Activated naive CD8-positive, alpha-beta T cell (primary cell): ENCODE measurements around the gene ZNF93.
"Not testable (repeated sequence)": the region's sequence is repeated elsewhere in the genome, so short reads cannot be mapped to it uniquely, and the experiment has no call there.

Source experiments
- H3K27ac Mint-ChIP-seq: one replicate; pipeline ENCODE4 v1.8.0; 2021; ENCODE audit warnings: mixed read lengths
- H3K27me3 Mint-ChIP-seq: one replicate; pipeline ENCODE4 v1.8.0; 2021; ENCODE audit warnings: mixed read lengths
- H3K36me3 Mint-ChIP-seq: one replicate; pipeline ENCODE4 v1.8.0; 2021; ENCODE audit warnings: mixed read lengths
- H3K4me1 Mint-ChIP-seq: one replicate; pipeline ENCODE4 v1.8.0; 2021; ENCODE audit warnings: low read depth, mixed read lengths
- H3K4me3 Mint-ChIP-seq: one replicate; pipeline ENCODE4 v1.8.0; 2021; ENCODE audit warnings: mild to moderate bottlenecking, mixed read lengths
- H3K9me3 Mint-ChIP-seq: one replicate; pipeline ENCODE4 v1.8.0; 2021; ENCODE audit warnings: low read depth, mixed read lengths

ZNF93 gene

DNA sequence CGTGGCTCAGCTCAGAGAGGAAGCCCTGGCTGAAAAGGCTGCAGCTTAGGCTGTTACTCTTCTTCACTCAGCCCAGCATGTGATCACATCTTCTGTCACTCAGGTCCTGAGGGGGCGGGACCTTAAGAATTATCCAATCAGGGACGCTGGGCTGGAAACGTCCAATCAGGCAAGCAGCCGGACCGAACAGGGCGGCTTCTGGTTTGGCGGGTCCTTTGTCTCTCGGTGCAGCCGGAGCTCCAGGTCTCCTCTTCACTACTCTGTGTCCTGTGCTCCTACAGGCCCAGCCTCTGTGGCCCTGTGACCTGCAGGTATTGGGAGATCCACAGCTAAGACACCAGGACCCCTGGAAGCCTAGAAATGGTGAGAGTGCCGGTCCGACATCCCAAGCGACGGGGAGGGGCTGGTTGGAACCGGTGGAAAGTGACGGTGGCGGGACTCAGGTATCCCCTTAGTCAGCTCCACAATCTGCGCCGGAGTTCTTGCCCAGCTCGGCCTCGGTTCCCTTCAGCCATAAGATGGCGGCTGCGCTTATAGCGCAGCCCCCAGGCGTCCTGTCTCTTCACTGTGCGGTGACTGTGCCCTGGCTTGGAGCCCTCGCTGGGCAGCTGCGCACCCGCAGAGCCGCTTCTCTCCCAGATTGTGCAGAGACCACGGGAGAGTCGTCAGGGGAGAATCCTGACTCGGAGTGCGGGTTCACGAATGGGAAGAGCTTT, at the start of gene ZNF93:
Gene ZNF93, plus strand, starts transcription at position 218 of the 716 bp plus-strand sequence. Its CDS starts 143 bp downstream, at position 361.
- peak within 1 kb of the TSS; percentile 93 for H3K4me3 Mint-ChIP-seq
- peaks cover 31% of the 10 kb centered on the region for H3K4me1 Mint-ChIP-seq
- H3K36me3 Mint-ChIP-seq, result peaks cover 16% of the 10 kb centered on the region
- peak within 1 kb of the TSS; percentile 92 for H3K27ac Mint-ChIP-seq
- no peaks in the 10 kb centered on the region for H3K27me3 Mint-ChIP-seq
- peaks cover 28% of the 10 kb centered on the region for H3K9me3 Mint-ChIP-seq

- H3K4me3 Mint-ChIP-seq, H3K36me3 Mint-ChIP-seq, H3K27me3 Mint-ChIP-seq, H3K4me1 Mint-ChIP-seq, H3K9me3 Mint-ChIP-seq, H3K27ac Mint-ChIP-seq: not testable (repeated sequence)
These were observed 49.0 kb upstream of the ZNF93 start for GRCh38 chr19:19851740-19852139.

DNA sequence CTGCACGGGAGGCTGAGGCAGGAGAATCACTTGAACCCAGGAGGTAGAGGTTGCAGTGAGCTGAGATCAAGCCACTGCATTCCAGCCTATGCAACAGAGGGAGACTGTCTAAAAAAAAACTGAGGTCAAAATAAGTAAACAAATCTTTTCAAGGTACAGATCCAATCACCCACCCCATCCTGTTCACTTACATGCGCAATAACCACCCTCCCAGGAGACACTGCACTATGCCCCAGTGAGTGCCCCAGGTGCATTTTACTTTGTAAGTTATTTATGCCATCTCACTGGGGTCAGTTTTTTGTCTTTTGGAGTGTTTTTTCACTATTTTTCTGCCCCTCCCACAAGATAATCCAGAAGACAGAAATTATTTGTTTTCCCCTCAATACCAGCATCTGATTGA, 42.0 kb upstream of the ZNF93 start:
- Mint-ChIP-seq H3K4me3 (no peak overlapping the region), H3K36me3 (peaks cover 13% of the 10 kb centered on the region), H3K4me1 (peaks cover 11% of the 10 kb centered on the region), H3K27ac (no peak overlapping the region), H3K9me3 (no peaks in the 10 kb centered on the region), H3K27me3 (no peaks in the 10 kb centered on the region)

DNA sequence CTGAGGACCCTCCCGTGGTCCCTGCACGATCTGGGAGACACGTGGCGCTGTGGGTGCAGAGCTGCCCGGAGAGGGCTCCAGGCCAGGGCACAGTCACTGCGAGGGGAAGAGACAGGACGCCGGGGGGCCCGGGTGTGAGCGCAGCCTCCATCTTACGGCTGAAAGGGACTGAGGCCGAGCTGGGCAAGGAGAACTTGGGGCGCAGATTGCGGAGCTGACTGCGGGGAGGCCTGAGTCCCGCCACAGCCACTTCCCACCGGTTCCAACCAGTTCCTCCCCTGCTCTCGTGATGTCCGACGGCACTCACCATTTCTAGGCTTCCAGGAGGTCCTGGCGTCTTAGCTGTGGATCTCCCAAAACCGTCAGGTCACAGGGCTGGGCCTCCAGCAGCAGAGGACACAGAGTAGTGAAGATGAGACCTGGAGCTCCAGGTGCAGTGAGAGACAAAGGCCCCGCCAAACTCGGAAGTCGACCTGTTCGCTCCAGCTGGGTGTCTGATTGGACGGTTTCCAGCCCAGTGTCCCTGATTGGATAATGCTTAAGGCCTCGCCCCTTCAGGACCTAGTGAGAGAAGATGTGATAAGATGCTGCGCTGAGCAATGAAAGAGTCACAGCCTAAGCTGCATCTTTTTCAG, 39.9 kb upstream of the ZNF93 start:
- peak overlapping the region; percentile 84 for H3K4me3 Mint-ChIP-seq
- H3K27me3 Mint-ChIP-seq, result no peaks in the 10 kb centered on the region
- peaks cover 4% of the 10 kb centered on the region for H3K4me1 Mint-ChIP-seq
- H3K27ac Mint-ChIP-seq, result no peak overlapping the region
- peaks cover 6% of the 10 kb centered on the region for H3K36me3 Mint-ChIP-seq
- no peaks in the 10 kb centered on the region for H3K9me3 Mint-ChIP-seq

DNA sequence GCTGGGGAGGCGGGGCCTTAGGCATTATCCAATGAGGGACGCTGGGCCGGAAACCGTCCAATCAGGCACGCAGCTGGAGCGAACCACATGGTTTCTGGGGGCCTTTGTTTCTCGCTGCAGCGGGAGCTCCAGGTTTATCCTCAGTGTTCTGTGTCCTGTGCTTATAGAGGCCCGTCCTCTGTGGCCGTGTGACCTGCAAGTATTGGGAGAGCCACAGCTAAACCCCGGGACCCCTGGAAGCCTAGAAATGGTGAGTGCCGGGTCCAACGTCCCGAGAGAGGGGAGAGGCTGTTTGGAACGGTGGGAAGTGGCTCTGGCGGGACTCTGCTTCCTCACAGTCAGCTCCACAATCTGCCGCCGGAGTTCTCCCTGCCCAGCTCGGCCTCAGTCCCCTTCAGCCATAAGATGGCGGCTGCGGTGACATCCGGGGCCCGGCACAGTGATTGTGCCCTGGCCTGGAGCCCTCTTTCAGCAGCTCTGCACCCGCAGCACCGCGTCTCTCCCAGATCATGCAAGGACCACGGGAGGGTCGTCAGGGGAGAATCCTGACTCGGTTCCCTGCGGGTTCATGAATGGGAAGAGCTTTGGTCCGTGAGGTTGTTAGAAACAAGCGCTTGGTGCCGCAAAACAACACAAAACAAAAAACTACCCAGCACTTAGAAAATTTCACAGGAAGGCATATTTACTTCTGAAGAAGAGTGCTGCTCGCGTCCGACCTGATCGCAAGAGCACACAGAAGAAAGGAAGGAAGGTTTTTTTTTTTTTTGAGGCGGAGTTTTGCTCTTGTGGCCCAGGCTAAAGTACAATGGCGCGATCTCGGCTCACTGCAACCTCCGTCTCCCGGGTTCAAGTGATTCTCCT, 34.8 kb upstream of the ZNF93 start, which contains the start of gene ZNF253:
Gene ZNF253, plus strand, starts transcription at position 133 of the 861 bp plus-strand sequence. Its CDS starts 115 bp downstream, at position 248.
- Mint-ChIP-seq H3K4me3 (peak within 1 kb of the TSS; percentile 100), H3K27me3 (no peaks in the 10 kb centered on the region), H3K36me3 (no peaks in the 10 kb centered on the region), H3K4me1 (peaks cover 33% of the 10 kb centered on the region), H3K9me3 (no peaks in the 10 kb centered on the region), H3K27ac (peak within 1 kb of the TSS; percentile 98)

DNA sequence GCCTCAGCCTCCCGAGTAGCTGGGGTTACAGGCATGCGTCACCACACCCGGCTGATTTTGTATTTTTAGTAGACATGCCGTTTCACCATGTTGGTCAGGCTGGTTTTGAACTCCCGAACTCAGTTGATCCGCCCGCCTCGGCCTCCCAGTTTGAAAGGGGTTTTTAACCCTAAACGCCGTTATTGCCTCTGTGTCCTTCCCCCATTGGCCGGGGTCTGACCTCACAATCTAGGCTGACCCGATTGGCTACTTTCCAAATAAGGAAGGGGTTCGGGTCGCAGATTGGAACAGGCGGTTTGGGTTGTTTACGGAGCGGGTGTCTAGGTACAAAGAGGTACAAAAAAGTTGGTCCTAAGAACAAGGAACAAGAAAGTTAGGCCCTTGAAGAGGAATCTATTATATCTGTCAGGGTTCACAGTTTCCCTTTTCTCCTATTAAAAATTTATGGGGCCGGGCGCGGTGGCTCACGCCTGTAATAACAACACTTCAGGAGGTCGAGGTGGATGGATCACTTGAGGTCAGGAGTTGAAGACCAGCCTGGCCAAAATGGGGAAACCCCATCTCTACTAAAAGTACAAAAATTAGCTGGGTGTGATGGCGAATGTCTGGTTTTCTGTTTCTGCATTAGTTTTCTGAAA, 34.0 kb upstream of the ZNF93 start:
- Mint-ChIP-seq H3K27ac (peak overlapping the region; percentile 98), H3K36me3 (peaks cover 3% of the 10 kb centered on the region), H3K9me3 (no peaks in the 10 kb centered on the region), H3K4me1 (peaks cover 38% of the 10 kb centered on the region), H3K27me3 (no peaks in the 10 kb centered on the region), H3K4me3 (peak overlapping the region; percentile 100)

GRCh38 chr19:19870086-19870485, 30.7 kb upstream of the ZNF93 start:
- not testable (repeated sequence) for H3K27me3 Mint-ChIP-seq, H3K27ac Mint-ChIP-seq, H3K36me3 Mint-ChIP-seq, H3K4me3 Mint-ChIP-seq, H3K9me3 Mint-ChIP-seq
- peaks cover 55% of the 10 kb centered on the region for H3K4me1 Mint-ChIP-seq

GRCh38 chr19:19871932-19872331, 28.8 kb upstream of the ZNF93 start:
- H3K4me3 Mint-ChIP-seq, result no peak overlapping the region
- peaks cover 53% of the 10 kb centered on the region for H3K4me1 Mint-ChIP-seq
- peak overlapping the region; percentile 72 for H3K27ac Mint-ChIP-seq
- H3K36me3 Mint-ChIP-seq, result peaks cover 12% of the 10 kb centered on the region
- no peaks in the 10 kb centered on the region for H3K9me3 Mint-ChIP-seq
- no peaks in the 10 kb centered on the region for H3K27me3 Mint-ChIP-seq

DNA sequence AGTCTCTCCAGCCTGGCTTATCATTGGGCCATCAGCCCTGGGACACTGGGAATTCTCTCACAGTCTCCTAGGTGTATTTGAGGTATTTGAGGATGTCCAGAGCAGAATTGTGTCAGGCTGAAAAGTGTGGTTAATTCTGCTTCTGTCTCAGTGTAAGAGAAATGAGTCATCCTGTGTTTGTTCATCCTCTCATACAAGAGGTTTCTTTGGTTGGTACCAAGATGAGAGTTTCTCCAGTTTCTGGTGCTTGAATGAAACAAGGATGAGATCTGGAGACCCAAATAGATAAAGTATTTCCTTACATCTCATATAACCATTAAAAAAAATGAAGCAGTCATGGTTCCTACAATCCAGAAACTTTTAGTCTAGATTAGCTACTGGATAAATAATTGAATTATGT, 27.4 kb upstream of the ZNF93 start:
- H3K27me3 Mint-ChIP-seq, result no peaks in the 10 kb centered on the region
- no peak overlapping the region for H3K27ac Mint-ChIP-seq
- no peak overlapping the region for H3K4me3 Mint-ChIP-seq
- peaks cover 39% of the 10 kb centered on the region for H3K4me1 Mint-ChIP-seq
- peaks cover 12% of the 10 kb centered on the region for H3K36me3 Mint-ChIP-seq
- H3K9me3 Mint-ChIP-seq, result no peaks in the 10 kb centered on the region

DNA sequence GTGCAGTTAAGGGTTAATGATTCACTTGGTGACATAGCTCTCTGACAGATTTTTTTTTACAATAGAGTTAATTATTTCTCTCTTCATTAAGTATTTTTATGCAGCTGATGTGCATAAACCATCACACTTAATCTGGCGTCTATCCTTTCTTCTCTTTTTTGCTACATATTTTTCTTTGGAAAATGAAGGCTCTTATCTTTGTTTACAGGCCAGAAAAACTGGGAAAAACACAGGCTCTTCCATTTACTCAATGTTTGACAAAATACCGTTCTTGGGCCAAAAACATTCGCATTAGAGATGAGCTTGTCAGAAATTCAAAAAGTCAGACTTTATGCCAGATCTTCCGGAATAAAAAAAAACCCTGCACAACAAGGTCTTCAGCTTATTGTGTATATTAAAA, 23.0 kb upstream of the ZNF93 start:
- Mint-ChIP-seq H3K4me3 (no peak overlapping the region), H3K36me3 (peaks cover 27% of the 10 kb centered on the region), H3K4me1 (peaks cover 12% of the 10 kb centered on the region), H3K27me3 (no peaks in the 10 kb centered on the region), H3K27ac (no peak overlapping the region), H3K9me3 (no peaks in the 10 kb centered on the region)

- H3K27me3 Mint-ChIP-seq, result no peaks in the 10 kb centered on the region
- no peaks in the 10 kb centered on the region for H3K4me1 Mint-ChIP-seq
- H3K27ac Mint-ChIP-seq, result no peak overlapping the region
- H3K4me3 Mint-ChIP-seq, result no peak overlapping the region
- H3K36me3 Mint-ChIP-seq, result peaks cover 45% of the 10 kb centered on the region
- peaks cover 5% of the 10 kb centered on the region for H3K9me3 Mint-ChIP-seq
These were observed 16.2 kb upstream of the ZNF93 start for GRCh38 chr19:19884583-19884982.

GRCh38 chr19:19892055-19892941, 8.4 kb upstream of the ZNF93 start:
- H3K9me3 Mint-ChIP-seq, result peaks cover 33% of the 10 kb centered on the region
- not testable (repeated sequence) for H3K4me1 Mint-ChIP-seq, H3K27me3 Mint-ChIP-seq, H3K27ac Mint-ChIP-seq, H3K4me3 Mint-ChIP-seq
- peaks cover 42% of the 10 kb centered on the region for H3K36me3 Mint-ChIP-seq

DNA sequence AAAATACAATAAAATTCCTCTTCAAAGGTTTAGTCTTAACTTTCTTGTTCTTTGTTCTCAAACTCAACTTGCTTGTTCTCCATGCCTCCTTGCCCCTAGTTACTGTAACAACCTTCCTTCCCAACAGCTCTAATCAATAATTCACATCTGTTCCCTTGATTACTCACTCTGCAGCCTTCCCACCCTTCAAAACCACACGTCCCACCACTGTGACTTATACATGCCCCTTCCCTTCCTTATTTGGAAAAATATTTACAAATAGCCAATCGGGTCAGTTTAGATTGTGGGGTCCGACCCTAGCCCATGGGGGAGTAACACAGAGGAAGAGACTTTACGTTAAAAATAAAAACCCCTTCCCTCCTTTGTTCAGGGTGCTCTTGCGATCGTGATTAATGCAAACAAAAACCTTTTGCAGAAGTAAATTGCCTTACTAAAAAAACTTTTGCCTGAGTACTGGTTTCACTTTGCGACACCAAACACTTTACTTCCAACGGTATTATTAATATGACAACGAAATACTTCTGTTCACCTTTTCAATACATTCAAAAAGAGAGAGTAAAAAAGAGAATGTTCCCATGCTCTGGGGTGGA, 512 bp upstream of the ZNF93 start:
- peaks cover 28% of the 10 kb centered on the region for H3K9me3 Mint-ChIP-seq
- H3K27ac Mint-ChIP-seq, result peak overlapping the region; percentile 92
- peaks cover 13% of the 10 kb centered on the region for H3K36me3 Mint-ChIP-seq
- H3K27me3 Mint-ChIP-seq, result no peaks in the 10 kb centered on the region
- H3K4me3 Mint-ChIP-seq, result peak overlapping the region; percentile 93
- H3K4me1 Mint-ChIP-seq, result peaks cover 27% of the 10 kb centered on the region

GRCh38 chr19:19907551-19907950, 6.8 kb downstream of the ZNF93 start:
- Mint-ChIP-seq H3K36me3 (peaks cover 28% of the 10 kb centered on the region), H3K4me1 (peaks cover 29% of the 10 kb centered on the region)
- not testable (repeated sequence) for H3K9me3 Mint-ChIP-seq, H3K27me3 Mint-ChIP-seq, H3K4me3 Mint-ChIP-seq, H3K27ac Mint-ChIP-seq
